Measurements from ENCODE around the gene WNK2. TPM values are rescaled to one million over a fixed set of nuclear protein-coding genes. Genes with fewer than 3 reads are reported as not detected.

The WNK2 gene
- total RNA-seq, 4 donors from 2014 or later: 155 to 577 (median 259) TPM

GRCh38 chr9:93307468-93308157 is 123.7 kb downstream of the WNK2 start:
- Histone ChIP-seq H3K4me3 (no peak overlapping the region), H3K9me3 (no peaks in the 10 kb centered on the region), H3K27me3 (no peaks in the 10 kb centered on the region), H3K27ac (no peak overlapping the region), H3K4me1 (peaks cover 0 to 6% (median 0%) of the 10 kb centered on the region in 4 donors), H3K36me3 (peaks cover 0 to 25% (median 0%) of the 10 kb centered on the region in 3 donors)
- TF ChIP-seq POLR2A (IDR thresholded peaks at IDR 0.05) (no peak), CTCF (IDR thresholded peaks at IDR 0.05) (no peak)
- DNase-seq: no peak

GRCh38 chr9:93308158-93308602 is 124.2 kb downstream of the WNK2 start:
- DNase-seq: no peak
- Histone ChIP-seq H3K27ac (no peak overlapping the region), H3K9me3 (no peaks in the 10 kb centered on the region), H3K4me1 (peaks cover 0 to 8% (median 0%) of the 10 kb centered on the region in 4 donors), H3K4me3 (no peak overlapping the region), H3K36me3 (peaks cover 0 to 25% (median 0%) of the 10 kb centered on the region in 3 donors), H3K27me3 (no peaks in the 10 kb centered on the region)
- TF ChIP-seq POLR2A (IDR thresholded peaks at IDR 0.05): no peak
- no peak for TF ChIP-seq CTCF (IDR thresholded peaks at IDR 0.05)

- no peak overlapping the region for H3K4me3 ChIP-seq
- no peaks in the 10 kb centered on the region for H3K27me3 ChIP-seq
- H3K27ac ChIP-seq: no peak overlapping the region
- no peaks in the 10 kb centered on the region for H3K9me3 ChIP-seq
- H3K4me1 ChIP-seq: peaks cover 0 to 8% (median 0%) of the 10 kb centered on the region in 4 donors
- TF ChIP-seq POLR2A (IDR thresholded peaks at IDR 0.05): no peak
- no peak for TF ChIP-seq CTCF (IDR thresholded peaks at IDR 0.05)
- DNase-seq: no peak
- H3K36me3 ChIP-seq: peaks cover 0 to 25% (median 0%) of the 10 kb centered on the region in 3 donors
Measured at GRCh38 chr9:93308676-93309075, 124.7 kb downstream of the WNK2 start.

- H3K4me3 ChIP-seq: no peak overlapping the region
- DNase-seq: no peak
- H3K9me3 ChIP-seq: no peaks in the 10 kb centered on the region
- H3K27me3 ChIP-seq: no peaks in the 10 kb centered on the region
- TF ChIP-seq CTCF (IDR thresholded peaks at IDR 0.05) (no peak), POLR2A (IDR thresholded peaks at IDR 0.05) (no peak)
- H3K27ac ChIP-seq: no peak overlapping the region
- peaks cover 0 to 25% (median 0%) of the 10 kb centered on the region in 3 donors for H3K36me3 ChIP-seq
- peaks cover 0 to 8% (median 0%) of the 10 kb centered on the region in 4 donors for H3K4me1 ChIP-seq
Measured at GRCh38 chr9:93309889-93310425, 126.0 kb downstream of the WNK2 start.

GRCh38 chr9:93315118-93315517 is 131.2 kb downstream of the WNK2 start:
- Histone ChIP-seq H3K9me3 (no peaks in the 10 kb centered on the region), H3K36me3 (peaks cover 0 to 24% (median 0%) of the 10 kb centered on the region in 3 donors), H3K4me1 (peaks cover 0 to 8% (median 0%) of the 10 kb centered on the region in 4 donors), H3K27me3 (no peaks in the 10 kb centered on the region), H3K27ac (no peak overlapping the region), H3K4me3 (no peak overlapping the region)
- TF ChIP-seq POLR2A (IDR thresholded peaks at IDR 0.05) (no peak), CTCF (IDR thresholded peaks at IDR 0.05) (no peak)
- peak in 1 of 3 donors; percentile 31 for DNase-seq
